ENCODE measurements around the gene MMP21. TPM values are rescaled to one million over a fixed set of nuclear protein-coding genes. Genes with fewer than 3 reads are reported as not detected.

MMP21 gene
- total RNA-seq, 1 experiment from 2014 or later, result 0.24 TPM

GRCh38 chr10:125797424-125797823, 21.8 kb upstream of the MMP21 start:
- intact Hi-C loops (cut with micrococcal nuclease; ENCODE audit: unreplicated experiment), result no loop called here
- no peaks in the 10 kb centered on the region for H3K4me1 Mint-ChIP-seq (ENCODE audit: low read depth, unreplicated experiment)
- no peak for DNase-seq
- no peak overlapping the region for H3K27ac Mint-ChIP-seq (ENCODE audit: unreplicated experiment)
- BruUV-seq (replicated peaks), result no TSS peak
- H3K9me3 Mint-ChIP-seq (ENCODE audit: low read depth, unreplicated experiment), result no peaks in the 10 kb centered on the region
- CTCF ChIA-PET, result no interaction called here
- peaks cover 6% of the 10 kb centered on the region for H3K36me3 Mint-ChIP-seq (ENCODE audit: insufficient read depth, unreplicated experiment)
- H3K4me3 Mint-ChIP-seq (ENCODE audit: low read depth, unreplicated experiment), result no peak overlapping the region
- TF ChIP-seq, protein P1, sequence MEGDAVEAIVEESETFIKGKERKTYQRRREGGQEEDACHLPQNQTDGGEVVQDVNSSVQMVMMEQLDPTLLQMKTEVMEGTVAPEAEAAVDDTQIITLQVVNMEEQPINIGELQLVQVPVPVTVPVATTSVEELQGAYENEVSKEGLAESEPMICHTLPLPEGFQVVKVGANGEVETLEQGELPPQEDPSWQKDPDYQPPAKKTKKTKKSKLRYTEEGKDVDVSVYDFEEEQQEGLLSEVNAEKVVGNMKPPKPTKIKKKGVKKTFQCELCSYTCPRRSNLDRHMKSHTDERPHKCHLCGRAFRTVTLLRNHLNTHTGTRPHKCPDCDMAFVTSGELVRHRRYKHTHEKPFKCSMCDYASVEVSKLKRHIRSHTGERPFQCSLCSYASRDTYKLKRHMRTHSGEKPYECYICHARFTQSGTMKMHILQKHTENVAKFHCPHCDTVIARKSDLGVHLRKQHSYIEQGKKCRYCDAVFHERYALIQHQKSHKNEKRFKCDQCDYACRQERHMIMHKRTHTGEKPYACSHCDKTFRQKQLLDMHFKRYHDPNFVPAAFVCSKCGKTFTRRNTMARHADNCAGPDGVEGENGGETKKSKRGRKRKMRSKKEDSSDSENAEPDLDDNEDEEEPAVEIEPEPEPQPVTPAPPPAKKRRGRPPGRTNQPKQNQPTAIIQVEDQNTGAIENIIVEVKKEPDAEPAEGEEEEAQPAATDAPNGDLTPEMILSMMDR (IDR thresholded peaks at IDR 0.05; ENCODE audit: unreplicated experiment), result no peak
- no peaks in the 10 kb centered on the region for H3K27me3 Mint-ChIP-seq (ENCODE audit: unreplicated experiment)

DNA sequence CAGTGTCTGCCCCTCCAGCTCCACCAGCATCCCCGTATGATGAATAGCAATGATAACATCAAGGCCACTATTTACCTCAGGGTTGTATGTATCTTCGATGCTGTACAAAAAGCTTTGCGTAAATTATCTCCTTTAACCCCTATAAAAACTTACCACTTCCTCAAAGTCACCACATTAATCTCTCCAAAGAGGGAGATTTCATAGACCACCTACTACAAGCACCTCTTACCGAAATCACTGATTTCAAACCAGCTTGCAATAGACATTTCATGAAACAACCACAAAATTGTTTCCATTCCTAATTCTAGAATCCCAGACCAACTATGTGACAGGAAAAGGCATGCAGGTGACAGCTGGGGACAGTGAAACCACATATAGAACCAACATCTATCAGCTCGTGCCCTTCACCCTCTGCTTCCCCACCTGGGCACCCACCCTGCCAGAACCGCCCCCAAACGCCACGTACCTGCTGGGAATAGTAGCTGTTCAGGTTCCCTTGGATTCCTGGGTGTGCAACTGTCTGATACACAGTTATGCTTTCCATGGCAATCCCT, 20.1 kb upstream of the MMP21 start:
- CTCF ChIA-PET, result interaction anchor here (0.6 kb wide), 1 partner anchor 254 kb away, joined by 3 read pairs; no protein-coding TSS in a partner anchor
- no peaks in the 10 kb centered on the region for H3K27me3 Mint-ChIP-seq (ENCODE audit: unreplicated experiment)
- intact Hi-C loops (cut with micrococcal nuclease; ENCODE audit: unreplicated experiment), result no loop called here

GRCh38 chr10:125795128-125795527, 19.5 kb upstream of the MMP21 start:
- CTCF ChIA-PET, result no interaction called here
- DNase-seq, result no peak
- no peaks in the 10 kb centered on the region for H3K27me3 Mint-ChIP-seq (ENCODE audit: unreplicated experiment)
- H3K9me3 Mint-ChIP-seq (ENCODE audit: low read depth, unreplicated experiment), result no peaks in the 10 kb centered on the region
- H3K27ac Mint-ChIP-seq (ENCODE audit: unreplicated experiment), result no peak overlapping the region
- intact Hi-C loops (cut with micrococcal nuclease; ENCODE audit: unreplicated experiment), result no loop called here
- H3K36me3 Mint-ChIP-seq (ENCODE audit: insufficient read depth, unreplicated experiment), result peaks cover under 1% of the 10 kb centered on the region
- TF ChIP-seq, protein P1 (IDR thresholded peaks at IDR 0.05; ENCODE audit: unreplicated experiment), result no peak
- no peaks in the 10 kb centered on the region for H3K4me1 Mint-ChIP-seq (ENCODE audit: low read depth, unreplicated experiment)
- no TSS peak for BruUV-seq (replicated peaks)
- H3K4me3 Mint-ChIP-seq (ENCODE audit: low read depth, unreplicated experiment), result no peak overlapping the region

More for the DNA sequence above, 20.1 kb upstream of the MMP21 start:
- no peak overlapping the region for H3K27ac Mint-ChIP-seq (ENCODE audit: unreplicated experiment)
- no TSS peak for BruUV-seq (replicated peaks)
- no peaks in the 10 kb centered on the region for H3K4me1 Mint-ChIP-seq (ENCODE audit: low read depth, unreplicated experiment)
- no peak overlapping the region for H3K4me3 Mint-ChIP-seq (ENCODE audit: low read depth, unreplicated experiment)
- TF ChIP-seq, protein P1 (IDR thresholded peaks at IDR 0.05; ENCODE audit: unreplicated experiment), result no peak
- H3K36me3 Mint-ChIP-seq (ENCODE audit: insufficient read depth, unreplicated experiment), result peaks cover 6% of the 10 kb centered on the region
- no peak for DNase-seq
- H3K9me3 Mint-ChIP-seq (ENCODE audit: low read depth, unreplicated experiment), result no peaks in the 10 kb centered on the region

GRCh38 chr10:125792342-125793300, 17.0 kb upstream of the MMP21 start:
- no peaks in the 10 kb centered on the region for H3K4me1 Mint-ChIP-seq (ENCODE audit: low read depth, unreplicated experiment)
- DNase-seq, result no peak

More at GRCh38 chr10:125792342-125793300, 17.0 kb upstream of the MMP21 start:
- no peak overlapping the region for H3K27ac Mint-ChIP-seq (ENCODE audit: unreplicated experiment)
- no peak overlapping the region for H3K4me3 Mint-ChIP-seq (ENCODE audit: low read depth, unreplicated experiment)
- CTCF ChIA-PET, result no interaction called here
- intact Hi-C loops (cut with micrococcal nuclease; ENCODE audit: unreplicated experiment), result no loop called here
- TF ChIP-seq, protein P1 (IDR thresholded peaks at IDR 0.05; ENCODE audit: unreplicated experiment), result no peak
- no TSS peak for BruUV-seq (replicated peaks)
- no peaks in the 10 kb centered on the region for H3K9me3 Mint-ChIP-seq (ENCODE audit: low read depth, unreplicated experiment)
- no peaks in the 10 kb centered on the region for H3K36me3 Mint-ChIP-seq (ENCODE audit: insufficient read depth, unreplicated experiment)
- H3K27me3 Mint-ChIP-seq (ENCODE audit: unreplicated experiment), result no peaks in the 10 kb centered on the region
